Tibial artery (tissue), 4 donors: Measurements from ENCODE around the gene SMIM32.

Experiments used
- DNase-seq, 2 donors: peaks; one replicate each; pipeline ENCODE4 v3.0.0-alpha.2; 2019
- H3K27ac ChIP-seq, 2 donors: fragments of 200-600 bp; sonication (generic) in 1 of 2; 1 replicate in 1 of 2; 2 replicates in 1 of 2; pipeline ENCODE4 v1.5.1; 2018 to 2019; ENCODE audit warnings: mild to moderate bottlenecking in 1 of 2
- H3K27me3 ChIP-seq, 2 donors: fragments of 200-600 bp; sonication (generic) in 1 of 2; one replicate each; pipeline versions ENCODE4 v1.5.1 to v1.6.0; 2016 to 2019
- H3K36me3 ChIP-seq, 3 donors: fragments of 200-600 bp; sonication (generic) in 2 of 3; one replicate each; pipeline ENCODE4 v1.5.1; 2016 to 2019; ENCODE audit warnings: mild to moderate bottlenecking in 2 of 3
- H3K4me1 ChIP-seq, 4 donors: fragments of 200-600 bp; sonication (generic) in 2 of 4; 1 replicate in 3 of 4; 2 replicates in 1 of 4; pipeline ENCODE4 v1.5.1; 2016 to 2019
- H3K4me3 ChIP-seq, 2 donors: fragments of 200-600 bp; sonication (generic) in 1 of 2; 1 replicate in 1 of 2; 2 replicates in 1 of 2; pipeline ENCODE4 v1.5.1; 2018 to 2019; ENCODE audit warnings: mild to moderate bottlenecking in 2 of 2
- H3K9me3 ChIP-seq, 3 donors: fragments of 200-600 bp; sonication (generic) in 1 of 3; one replicate each; pipeline ENCODE4 v1.5.1; 2016 to 2019
- CTCF ChIP-seq, 2 experiments: fragments of 200-600 bp in 1 of 2; fragments of 450-650 bp in 1 of 2; IDR thresholded peaks; one replicate each; pipeline ENCODE4 v1.5.1; 2017 to 2019; ENCODE audit warnings: antibody characterized with exemption in 2 of 2, mild to moderate bottlenecking in 1 of 2, moderate library complexity in 1 of 2
- intact Hi-C: fragments of 100-400 bp; cut with DNase I; formaldehyde crosslinking; loops from one replicate; pipeline ENCODE4 v1.15.0; 2023; ENCODE audit warnings: low total_unique reads

The SMIM32 gene

GRCh38 chr5:136198453-136198852 is 5.5 kb upstream of the SMIM32 start:
- no peak for DNase-seq
- peaks cover 0 to 15% (median 5%) of the 10 kb centered on the region in 4 donors for H3K4me1 ChIP-seq
- intact Hi-C loops, result loop anchor here (10.0 kb wide), 1 partner anchor 64 kb away; the partner anchor contains the start of gene SMAD5
- H3K36me3 ChIP-seq, result no peaks in the 10 kb centered on the region
- H3K4me3 ChIP-seq, result no peak overlapping the region
- no peaks in the 10 kb centered on the region for H3K9me3 ChIP-seq
- H3K27ac ChIP-seq, result no peak overlapping the region
- peaks cover 0 to 2% of the 10 kb centered on the region in 2 donors for H3K27me3 ChIP-seq
- no peak for TF ChIP-seq CTCF (IDR thresholded peaks at IDR 0.05)

- DNase-seq, result peak in 1 of 2 donors; percentile 38
- Histone ChIP-seq H3K27me3 (peaks cover 0 to 5% of the 10 kb centered on the region in 2 donors), H3K9me3 (no peaks in the 10 kb centered on the region), H3K36me3 (no peaks in the 10 kb centered on the region), H3K4me1 (peaks cover 0 to 21% (median 9%) of the 10 kb centered on the region in 4 donors), H3K27ac (no peak overlapping the region), H3K4me3 (no peak overlapping the region)
- intact Hi-C loops, result loop anchor here (10.0 kb wide), 1 partner anchor 63 kb away; the partner anchor contains the start of gene SMAD5
- TF ChIP-seq CTCF (IDR thresholded peaks at IDR 0.05), result no peak
Measured at GRCh38 chr5:136197462-136198142, 4.6 kb upstream of the SMIM32 start.

GRCh38 chr5:136195971-136196820 is 3.2 kb upstream of the SMIM32 start:
- Histone ChIP-seq H3K4me1 (peaks cover 0 to 35% (median 23%) of the 10 kb centered on the region in 4 donors), H3K27ac (no peak overlapping the region), H3K27me3 (peaks cover 0 to 19% of the 10 kb centered on the region in 2 donors), H3K36me3 (no peaks in the 10 kb centered on the region), H3K4me3 (no peak overlapping the region), H3K9me3 (no peaks in the 10 kb centered on the region)
- no peak for TF ChIP-seq CTCF (IDR thresholded peaks at IDR 0.05)
- no peak for DNase-seq
- intact Hi-C loops, result loop anchor here (10.0 kb wide), 1 partner anchor 61 kb away; the partner anchor contains the start of gene SMAD5

GRCh38 chr5:136194576-136194975 is 1.6 kb upstream of the SMIM32 start:
- peaks cover 0 to 39% (median 23%) of the 10 kb centered on the region in 4 donors for H3K4me1 ChIP-seq
- no peak for TF ChIP-seq CTCF (IDR thresholded peaks at IDR 0.05)
- intact Hi-C loops, result loop anchor here (10.0 kb wide), 1 partner anchor 60 kb away; the partner anchor contains the start of gene SMAD5
- H3K27ac ChIP-seq, result no peak overlapping the region
- H3K9me3 ChIP-seq, result no peaks in the 10 kb centered on the region
- H3K36me3 ChIP-seq, result no peaks in the 10 kb centered on the region
- peak in 1 of 2 donors; percentile 24 for DNase-seq
- H3K27me3 ChIP-seq, result peaks cover 0 to 23% of the 10 kb centered on the region in 2 donors
- H3K4me3 ChIP-seq, result no peak overlapping the region

GRCh38 chr5:136193322-136193935 is 467 bp upstream of the SMIM32 start:
- H3K4me1 ChIP-seq, result peaks cover 0 to 39% (median 23%) of the 10 kb centered on the region in 4 donors
- DNase-seq, result no peak
- H3K36me3 ChIP-seq, result peaks cover 0 to 10% (median 6%) of the 10 kb centered on the region in 3 donors
- peak overlapping the region; percentile 43 to 55 for H3K4me3 ChIP-seq
- no peak overlapping the region for H3K27ac ChIP-seq
- H3K27me3 ChIP-seq, result peaks cover 0 to 22% of the 10 kb centered on the region in 2 donors
- intact Hi-C loops, result loop anchor here (10.0 kb wide), 1 partner anchor 59 kb away; the partner anchor contains the start of gene SMAD5
- no peaks in the 10 kb centered on the region for H3K9me3 ChIP-seq
- no peak for TF ChIP-seq CTCF (IDR thresholded peaks at IDR 0.05)
